BE2C (cell line): ENCODE results near the gene ZRANB1.
A peak's percentile ranks its signal among the peaks of the same experiment; 100 is the strongest.

Experiments
- DNase-seq: peaks from one replicate; pipeline ENCODE4 v3.0.0-alpha.2; 2020
- H3K27me3 ChIP-seq: fragments of 250-450 bp; sonication (Bioruptor Pico); 2 replicates; pipeline ENCODE4 v1.5.1; 2020; ENCODE audit warnings: mild to moderate bottlenecking
- H3K36me3 ChIP-seq: fragments of 250-450 bp; sonication (Bioruptor Pico); 2 replicates; pipeline ENCODE4 v1.5.1; 2020; ENCODE audit warnings: mild to moderate bottlenecking
- H3K4me1 ChIP-seq: fragments of 250-450 bp; sonication (Bioruptor Pico); 2 replicates; pipeline ENCODE4 v1.5.1; 2020
- H3K4me3 ChIP-seq: 2 replicates; pipeline ENCODE4 v1.5.1; 2011; ENCODE audit warnings: low read depth, low read length
- H3K9me3 ChIP-seq: fragments of 250-450 bp; sonication (Bioruptor Pico); 2 replicates; pipeline ENCODE4 v1.5.1; 2020
- TF ChIP-seq, protein P1 (sequence below): IDR thresholded peaks from 2 replicates; pipeline ENCODE4 v1.5.1; 2012; ENCODE audit warnings: mild to moderate bottlenecking, low read depth, low read length

Gene ZRANB1

DNA sequence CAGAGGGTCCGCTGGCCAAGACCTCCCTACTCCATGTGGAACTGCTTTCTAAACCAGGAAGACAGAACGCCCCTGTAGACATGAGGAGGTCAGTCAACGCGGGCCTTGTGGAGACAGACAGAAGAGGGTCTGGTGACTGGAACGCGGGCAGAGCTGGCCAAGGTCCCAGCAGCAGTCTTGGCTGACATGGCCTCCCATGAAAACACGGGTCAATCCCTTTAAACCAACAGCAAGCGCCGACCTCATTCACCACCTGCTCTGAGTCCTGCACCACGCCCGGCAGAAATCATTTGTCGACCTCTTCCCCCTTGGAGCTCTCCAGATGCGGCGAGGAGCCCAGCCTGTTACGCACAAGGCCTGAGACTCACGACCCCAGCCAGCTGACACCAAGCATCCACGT is 78.5 kb downstream of the ZRANB1 start:
- TF ChIP-seq, protein P1, sequence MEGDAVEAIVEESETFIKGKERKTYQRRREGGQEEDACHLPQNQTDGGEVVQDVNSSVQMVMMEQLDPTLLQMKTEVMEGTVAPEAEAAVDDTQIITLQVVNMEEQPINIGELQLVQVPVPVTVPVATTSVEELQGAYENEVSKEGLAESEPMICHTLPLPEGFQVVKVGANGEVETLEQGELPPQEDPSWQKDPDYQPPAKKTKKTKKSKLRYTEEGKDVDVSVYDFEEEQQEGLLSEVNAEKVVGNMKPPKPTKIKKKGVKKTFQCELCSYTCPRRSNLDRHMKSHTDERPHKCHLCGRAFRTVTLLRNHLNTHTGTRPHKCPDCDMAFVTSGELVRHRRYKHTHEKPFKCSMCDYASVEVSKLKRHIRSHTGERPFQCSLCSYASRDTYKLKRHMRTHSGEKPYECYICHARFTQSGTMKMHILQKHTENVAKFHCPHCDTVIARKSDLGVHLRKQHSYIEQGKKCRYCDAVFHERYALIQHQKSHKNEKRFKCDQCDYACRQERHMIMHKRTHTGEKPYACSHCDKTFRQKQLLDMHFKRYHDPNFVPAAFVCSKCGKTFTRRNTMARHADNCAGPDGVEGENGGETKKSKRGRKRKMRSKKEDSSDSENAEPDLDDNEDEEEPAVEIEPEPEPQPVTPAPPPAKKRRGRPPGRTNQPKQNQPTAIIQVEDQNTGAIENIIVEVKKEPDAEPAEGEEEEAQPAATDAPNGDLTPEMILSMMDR: no peak
- no peak for DNase-seq
- Histone ChIP-seq H3K27me3 (no peaks in the 10 kb centered on the region), H3K4me1 (peaks cover 15% of the 10 kb centered on the region), H3K4me3 (no peak overlapping the region), H3K36me3 (peaks cover 9% of the 10 kb centered on the region), H3K9me3 (no peaks in the 10 kb centered on the region)

DNA sequence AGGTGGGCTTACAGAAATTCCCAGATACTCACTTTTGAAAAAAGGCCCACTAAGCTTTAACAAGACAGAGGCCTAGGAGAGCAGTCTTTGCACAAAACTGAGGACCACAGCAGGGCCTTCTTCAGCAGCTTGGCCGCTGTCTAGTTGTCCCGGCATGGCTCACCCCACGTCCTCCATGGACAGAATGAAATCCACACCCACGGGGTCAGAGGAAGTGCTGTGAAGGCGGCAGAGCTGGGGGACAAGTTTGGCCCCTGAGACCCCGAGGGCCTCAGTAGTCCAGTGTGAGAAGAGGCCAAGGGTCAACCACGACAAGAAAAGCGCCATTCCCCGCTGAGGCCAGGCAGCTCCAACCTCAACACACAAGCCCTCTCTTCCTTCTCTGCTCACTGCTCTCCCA is 78.9 kb downstream of the ZRANB1 start:
- H3K4me1 ChIP-seq: peaks cover 20% of the 10 kb centered on the region
- DNase-seq: no peak
- H3K9me3 ChIP-seq: no peaks in the 10 kb centered on the region
- no peaks in the 10 kb centered on the region for H3K27me3 ChIP-seq
- no peak overlapping the region for H3K4me3 ChIP-seq
- H3K36me3 ChIP-seq: peaks cover 9% of the 10 kb centered on the region
- TF ChIP-seq, protein P1: no peak

DNA sequence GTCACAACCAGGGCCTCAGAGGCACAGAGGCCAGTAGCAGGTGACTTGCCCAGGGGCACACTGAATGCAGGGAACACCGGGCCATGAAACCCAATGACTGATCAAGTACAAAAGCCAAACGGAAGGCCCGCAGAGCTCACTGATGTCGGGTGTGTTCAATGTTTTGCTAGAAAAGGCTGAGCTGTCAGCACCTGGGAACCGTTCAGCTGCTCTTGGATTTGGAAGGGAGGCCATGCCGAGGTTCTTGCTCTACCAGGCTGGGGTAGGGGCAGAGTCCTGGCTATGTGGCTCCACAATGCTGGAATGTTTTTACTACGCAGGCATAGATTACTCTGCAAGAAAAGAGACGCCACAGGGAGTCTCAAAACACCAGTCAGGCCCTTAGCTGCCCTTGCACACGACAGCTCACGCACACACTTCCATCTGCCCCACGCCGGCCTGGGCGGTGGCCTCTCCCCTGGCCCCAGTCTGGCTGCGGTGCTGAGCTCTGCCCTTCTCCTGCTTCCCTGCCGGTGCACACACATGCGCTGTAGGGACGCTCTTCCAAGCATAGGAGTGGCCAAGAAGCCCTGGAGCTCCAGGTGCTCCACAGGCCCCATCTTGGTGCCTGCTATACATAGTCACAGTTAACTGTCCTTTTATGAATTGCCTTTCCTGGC is 79.9 kb downstream of the ZRANB1 start:
- TF ChIP-seq, protein P1: no peak
- Histone ChIP-seq H3K27me3 (no peaks in the 10 kb centered on the region), H3K4me1 (peaks cover 24% of the 10 kb centered on the region), H3K36me3 (peaks cover 6% of the 10 kb centered on the region), H3K4me3 (no peak overlapping the region), H3K9me3 (no peaks in the 10 kb centered on the region)
- no peak for DNase-seq

DNA sequence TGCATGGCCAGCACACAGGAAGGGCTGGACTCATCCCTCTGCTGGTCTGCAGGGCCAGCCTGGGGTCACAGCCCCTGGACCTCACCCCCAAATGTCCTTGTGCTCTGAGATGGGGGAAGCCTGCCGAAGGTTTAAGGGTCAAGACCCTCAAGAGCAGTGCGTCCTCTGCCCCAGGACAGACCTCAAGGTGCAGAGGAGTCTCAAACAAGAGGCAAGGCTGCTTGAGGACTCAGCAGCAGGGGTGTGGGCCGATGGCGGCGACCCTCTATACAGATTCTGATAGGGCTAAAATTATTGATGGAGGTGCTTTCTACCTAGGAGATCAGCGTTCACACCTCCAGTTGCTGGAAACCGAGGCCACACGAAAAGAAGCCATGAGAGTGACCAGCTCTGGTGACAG is 80.7 kb downstream of the ZRANB1 start:
- no peak overlapping the region; the same call in 1 of the 2 replicates for H3K4me3 ChIP-seq
- H3K36me3 ChIP-seq: peaks cover 7% of the 10 kb centered on the region
- H3K9me3 ChIP-seq: no peaks in the 10 kb centered on the region
- no peaks in the 10 kb centered on the region for H3K27me3 ChIP-seq
- peaks cover 24% of the 10 kb centered on the region for H3K4me1 ChIP-seq
- TF ChIP-seq, protein P1: no peak
- no peak for DNase-seq

DNA sequence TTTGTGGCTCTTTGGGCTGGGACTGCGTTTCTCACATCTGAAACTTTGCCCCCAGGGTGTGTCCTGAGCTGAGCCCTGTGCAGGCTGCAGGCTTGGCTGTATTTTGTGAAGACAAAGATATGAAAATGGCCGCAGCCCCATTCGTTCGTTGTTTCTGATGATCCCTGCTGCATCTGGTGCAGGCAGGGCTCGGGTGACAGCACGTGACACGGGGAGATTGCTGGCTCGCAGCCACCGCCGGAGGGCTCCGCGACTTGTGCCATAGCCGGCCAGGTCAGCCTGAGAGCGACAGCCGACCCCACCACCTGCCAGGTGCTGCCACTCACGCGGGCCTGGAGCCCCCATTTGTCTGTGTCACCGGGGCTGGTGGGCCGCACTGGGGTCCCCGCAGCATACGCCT is 81.3 kb downstream of the ZRANB1 start:
- TF ChIP-seq, protein P1: no peak
- Histone ChIP-seq H3K36me3 (peaks cover 7% of the 10 kb centered on the region; the same call in 1 of the 2 replicates), H3K27me3 (no peaks in the 10 kb centered on the region), H3K4me3 (peak overlapping the region; percentile 40), H3K4me1 (peaks cover 27% of the 10 kb centered on the region), H3K9me3 (no peaks in the 10 kb centered on the region)
- peak; percentile 90 for DNase-seq

DNA sequence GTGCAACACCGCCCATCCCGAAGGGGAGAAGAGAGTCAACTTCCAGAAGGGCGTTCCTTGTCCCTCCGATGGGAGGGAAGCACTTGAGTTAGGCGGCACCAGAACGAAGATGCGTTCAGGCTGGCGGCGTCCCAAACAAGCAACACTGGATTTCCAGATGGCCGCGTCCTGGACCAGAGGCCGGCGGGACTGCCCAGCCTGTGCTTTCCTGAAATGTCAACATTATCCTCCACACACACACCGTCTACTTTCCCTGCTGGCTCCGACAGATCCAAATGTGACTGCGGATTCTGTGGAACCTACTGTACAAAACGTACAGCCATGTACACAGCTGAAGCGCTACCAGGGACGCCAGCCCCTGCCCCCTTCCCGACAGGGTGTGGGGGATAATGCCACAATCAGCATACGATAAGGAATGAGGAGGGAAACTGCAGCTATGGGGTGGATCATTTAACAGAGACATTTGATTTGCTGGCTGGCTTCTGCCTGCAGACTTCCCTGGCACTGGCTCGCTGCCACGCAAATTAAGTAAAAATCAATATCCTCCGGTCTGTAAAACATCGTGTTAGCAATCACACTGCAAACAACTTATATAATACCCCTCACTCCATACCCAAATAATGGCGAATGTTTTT is 82.1 kb downstream of the ZRANB1 start:
- Histone ChIP-seq H3K27me3 (no peaks in the 10 kb centered on the region), H3K4me1 (peaks cover 34% of the 10 kb centered on the region), H3K36me3 (peaks cover 7% of the 10 kb centered on the region; the same call in 1 of the 2 replicates), H3K4me3 (peak overlapping the region; percentile 40), H3K9me3 (no peaks in the 10 kb centered on the region)
- peak; percentile 81 for DNase-seq
- TF ChIP-seq, protein P1: no peak
